ENCODE data around the gene CREB5.

Gene CREB5

DNA sequence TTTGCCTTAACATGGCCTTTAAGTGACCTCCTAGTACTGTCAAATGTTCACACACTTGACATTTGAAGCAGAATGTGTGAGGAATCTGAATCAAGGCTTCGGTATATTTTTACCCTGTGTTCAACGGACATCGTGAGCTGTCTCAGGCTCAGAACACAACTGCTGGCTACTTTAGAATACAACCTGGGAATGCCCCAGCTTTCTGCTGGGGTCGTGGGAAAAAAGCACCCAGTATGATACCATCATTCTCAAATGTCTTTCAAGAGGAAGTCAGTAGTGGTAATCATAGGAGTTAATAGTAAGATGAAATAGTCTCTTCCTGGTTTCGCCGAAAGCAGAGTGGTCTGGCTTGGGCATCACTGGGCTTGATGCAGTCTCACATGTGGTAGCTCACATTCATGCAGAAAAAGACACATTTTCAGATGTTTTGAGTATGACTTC, 67.2 kb downstream of the CREB5 start:
- DNase-seq (ENCODE audit: low spot score) = no peak

- DNase-seq (ENCODE audit: low spot score) = no peak
Measured at GRCh38 chr7:28480595-28480994, 68.3 kb downstream of the CREB5 start.

- no peak for DNase-seq (ENCODE audit: low spot score)
Measured at GRCh38 chr7:28481091-28481926, 69.0 kb downstream of the CREB5 start.

DNA sequence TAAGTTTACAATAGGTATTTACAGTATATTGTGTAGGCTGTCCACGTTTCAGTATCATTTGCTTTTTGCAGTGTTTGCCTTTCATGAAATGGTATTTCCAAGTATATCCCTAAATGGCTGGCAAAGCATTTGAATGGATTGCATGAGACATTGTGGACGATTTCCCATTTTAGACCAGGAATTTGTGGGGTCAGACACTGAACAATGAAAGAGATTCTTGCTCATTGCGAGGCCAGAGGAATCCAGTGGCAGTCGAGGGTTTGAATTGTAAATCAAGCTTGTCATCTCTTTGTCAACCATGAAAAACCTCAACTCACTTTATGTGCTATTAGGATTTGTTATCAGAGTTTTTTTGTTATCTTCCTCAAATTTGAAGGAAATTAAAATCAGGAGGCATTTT, 70.8 kb downstream of the CREB5 start:
- DNase-seq (ENCODE audit: low spot score) = no peak

DNA sequence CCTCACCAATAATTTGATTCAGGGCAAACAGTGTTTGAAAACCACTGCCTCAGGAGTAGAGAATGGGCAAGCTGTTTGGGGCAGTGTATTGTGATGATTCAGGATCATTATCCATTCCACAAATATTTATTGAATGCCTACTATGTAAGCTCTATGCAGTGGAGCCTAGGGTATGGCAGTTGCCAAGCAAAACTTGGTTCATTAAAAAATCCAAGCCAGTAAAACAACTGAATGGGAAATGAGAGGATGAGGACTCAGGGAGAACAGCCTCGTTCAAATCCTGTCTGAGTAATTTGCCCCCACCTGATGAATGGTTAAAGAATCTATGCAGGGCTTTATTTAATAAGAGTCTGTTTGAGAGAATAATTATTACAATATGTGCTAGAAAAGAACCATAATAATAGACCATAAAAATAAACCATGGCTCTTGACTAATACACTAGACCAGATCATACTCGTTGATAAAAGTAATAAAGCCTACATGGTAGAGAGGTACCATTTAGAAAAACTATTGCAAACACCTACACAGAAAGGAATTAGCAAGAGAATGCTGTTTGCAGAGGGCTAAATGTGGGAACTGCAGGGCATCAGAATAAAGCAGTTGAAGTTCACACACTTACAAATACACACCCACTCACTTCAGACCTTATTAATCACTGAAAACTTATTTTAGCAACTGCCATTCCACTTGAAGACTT, 71.7 kb downstream of the CREB5 start:
- DNase-seq (ENCODE audit: low spot score) = no peak

- DNase-seq (ENCODE audit: low spot score) = no peak
Measured at GRCh38 chr7:28484606-28484935, 72.3 kb downstream of the CREB5 start.

- DNase-seq (ENCODE audit: low spot score) = no peak
Measured at GRCh38 chr7:28487487-28487886, 75.2 kb downstream of the CREB5 start.

- no peak for DNase-seq (ENCODE audit: low spot score)
Measured at GRCh38 chr7:28488061-28488791, 75.9 kb downstream of the CREB5 start.

DNA sequence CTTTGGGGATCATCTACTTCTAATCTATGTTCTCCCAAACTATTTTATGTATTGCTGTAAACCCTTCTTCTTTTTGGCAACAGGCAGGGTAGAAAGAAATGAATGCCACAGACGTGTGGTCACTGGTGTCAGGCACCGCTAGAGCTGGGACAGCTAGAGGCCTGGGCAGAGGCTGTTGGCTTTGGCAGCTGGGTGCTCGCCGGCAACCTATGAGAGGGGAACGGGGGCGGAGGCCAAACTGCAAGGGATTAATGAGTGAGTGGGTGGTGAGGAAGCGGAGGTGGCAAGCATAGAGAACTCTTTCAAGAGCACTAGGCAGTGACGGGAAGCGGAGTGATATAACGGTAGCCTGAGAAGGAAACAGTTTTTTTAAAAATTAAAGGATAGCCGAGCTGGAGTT, 78.5 kb downstream of the CREB5 start:
- no peak for DNase-seq (ENCODE audit: low spot score)

GRCh38 chr7:28493477-28493876, 81.2 kb downstream of the CREB5 start:
- DNase-seq (ENCODE audit: low spot score) = no peak

GRCh38 chr7:28497009-28497408, 84.7 kb downstream of the CREB5 start:
- no peak for DNase-seq (ENCODE audit: low spot score)

GRCh38 chr7:28498636-28499035, 86.3 kb downstream of the CREB5 start:
- no peak for DNase-seq (ENCODE audit: low spot score)

GRCh38 chr7:28500138-28500537, 87.8 kb downstream of the CREB5 start:
- DNase-seq (ENCODE audit: low spot score) = no peak

DNA sequence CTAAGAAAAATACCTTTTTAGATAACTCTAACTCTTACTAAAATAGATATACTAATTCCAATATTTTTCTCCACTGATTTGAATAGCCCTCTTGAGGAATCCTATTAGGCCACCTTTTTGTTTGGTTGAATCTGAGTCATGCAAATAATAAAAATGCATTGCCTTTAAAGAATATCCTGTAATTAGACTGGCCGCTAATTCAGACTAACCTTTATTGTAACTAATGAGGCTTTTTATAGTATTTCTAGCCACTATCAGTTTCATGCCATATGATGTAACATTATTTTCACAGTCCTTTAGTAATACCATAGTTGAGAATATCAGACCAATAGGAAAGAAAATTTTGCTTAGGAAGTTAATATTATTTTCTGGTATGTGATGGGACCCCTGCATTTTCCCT, 90.1 kb downstream of the CREB5 start:
- no peak for DNase-seq (ENCODE audit: low spot score)

DNA sequence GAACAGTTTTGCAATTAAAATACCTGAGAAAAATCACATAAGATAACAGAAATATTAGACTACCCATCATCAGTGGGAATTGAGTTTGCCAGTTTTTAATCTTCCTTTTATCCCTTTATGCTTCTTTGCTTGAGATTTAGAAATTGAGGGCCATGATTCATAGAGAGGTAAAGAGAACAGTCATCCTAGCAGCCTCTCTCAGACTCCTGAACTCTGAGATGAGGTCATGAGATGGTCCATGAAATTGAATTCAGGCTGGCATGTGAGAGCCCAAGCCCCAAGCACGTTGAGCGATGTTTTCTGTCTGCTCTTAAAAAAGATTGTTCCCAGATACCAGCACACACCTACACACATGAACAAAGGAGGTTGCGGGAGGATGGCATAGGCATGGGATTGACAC, 91.1 kb downstream of the CREB5 start:
- DNase-seq (ENCODE audit: low spot score) = no peak

- no peak for DNase-seq (ENCODE audit: low spot score)
Measured at GRCh38 chr7:28505014-28505413, 92.7 kb downstream of the CREB5 start.

GRCh38 chr7:28505867-28506266, 93.5 kb downstream of the CREB5 start:
- no peak for DNase-seq (ENCODE audit: low spot score)

GRCh38 chr7:28507525-28508282, 95.4 kb downstream of the CREB5 start:
- DNase-seq (ENCODE audit: low spot score) = no peak

GRCh38 chr7:28509251-28510025, 97.1 kb downstream of the CREB5 start:
- peak; percentile 12 for DNase-seq (ENCODE audit: low spot score)

- no peak for DNase-seq (ENCODE audit: low spot score)
Measured at GRCh38 chr7:28510026-28510369, 97.7 kb downstream of the CREB5 start.

DNA sequence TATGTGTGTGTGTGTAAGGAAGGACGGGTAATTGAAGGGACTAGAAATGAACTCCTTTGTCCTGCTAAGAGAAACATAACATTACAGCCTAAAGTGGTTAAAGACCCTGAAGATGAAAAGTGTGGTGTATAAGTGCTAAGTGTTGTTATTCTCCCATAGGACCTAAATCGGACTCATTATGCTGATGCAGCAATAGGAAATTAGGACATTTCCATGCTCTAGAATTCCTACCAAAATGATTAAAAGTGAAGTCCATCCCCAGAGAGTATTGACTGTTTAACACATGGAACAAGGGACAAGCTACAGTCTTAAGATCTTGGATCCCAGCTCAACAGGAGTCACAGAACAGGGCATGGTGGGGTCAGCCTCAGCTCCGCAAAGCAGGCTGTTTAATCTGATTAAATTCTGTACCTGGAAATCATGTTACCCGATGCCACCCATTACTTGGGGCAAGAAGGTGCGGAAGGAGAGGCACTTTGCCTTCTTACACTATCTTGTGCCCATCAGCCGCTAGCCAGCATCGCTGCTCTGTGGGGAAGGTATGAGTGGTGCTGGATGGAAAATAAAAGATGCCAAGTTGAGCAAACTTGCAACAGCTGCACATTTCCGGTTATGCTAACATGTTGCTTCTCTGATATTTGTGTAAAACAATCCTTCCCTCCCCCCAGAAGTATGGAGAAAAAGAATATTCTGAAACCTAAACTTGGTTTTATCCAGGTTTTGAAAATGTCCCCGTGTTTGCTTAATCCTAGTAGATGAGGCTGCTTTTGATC, 100.5 kb downstream of the CREB5 start:
- no peak for DNase-seq (ENCODE audit: low spot score)
